Measurements from ENCODE around the gene CPXCR1. TPM values are rescaled to one million over a fixed set of nuclear protein-coding genes. Genes with fewer than 3 reads are reported as not detected.

Gene CPXCR1
- total RNA-seq: not detected in 2 replicates

DNA sequence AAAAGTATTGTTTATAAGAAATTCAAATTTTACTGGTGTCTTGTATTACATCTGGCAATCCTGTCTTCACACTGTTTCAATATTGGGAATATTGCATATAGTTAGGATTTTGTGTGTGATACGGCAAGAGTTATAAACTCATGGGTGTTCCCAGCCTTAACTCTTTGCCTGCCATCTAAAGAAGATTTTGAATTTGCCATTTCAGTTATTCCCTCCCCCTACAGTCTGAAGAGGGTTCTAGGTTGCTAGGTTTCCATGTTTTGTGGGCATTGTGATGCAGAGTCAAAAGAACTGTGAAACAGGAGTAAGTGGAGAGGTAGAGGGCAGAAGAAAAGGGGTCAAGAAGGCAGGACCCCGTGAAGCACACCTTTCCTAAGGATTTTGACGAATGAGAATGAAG lies at the start of gene CPXCR1:
TSS of gene CPXCR1 (plus strand) at position 301 of the 400 bp plus-strand sequence. CDS start 6,190 bp downstream, outside the sequence.

